Measurements from ENCODE around the gene NAT10. TPM values are rescaled to one million over a fixed set of nuclear protein-coding genes. Genes with fewer than 3 reads are reported as not detected.

Gene NAT10
- polyA plus RNA-seq, 1 experiment: 30.5 TPM

DNA sequence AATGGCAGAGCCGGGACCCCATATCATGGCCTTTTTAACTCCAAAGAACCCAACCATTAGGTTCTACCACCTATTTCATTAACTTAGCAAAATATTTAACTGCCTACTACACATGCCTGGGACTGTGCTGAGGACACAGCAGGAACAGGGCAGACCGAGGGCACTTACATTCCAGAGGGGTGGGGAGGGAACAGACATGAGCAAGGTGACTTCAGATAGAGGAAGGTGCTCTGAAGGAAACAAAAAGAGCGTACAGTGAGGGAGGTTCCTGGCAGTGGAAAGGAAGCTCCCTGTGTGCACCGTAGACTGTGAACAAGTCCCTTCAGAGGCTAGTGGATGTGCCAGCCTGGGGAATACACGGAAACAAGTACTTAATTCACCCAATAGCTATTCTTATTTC, 82.8 kb downstream of the NAT10 start:
- no peak overlapping the region for H3K27ac ChIP-seq (ENCODE audit: low read depth, low read length)
- no peaks in the 10 kb centered on the region for H3K9me3 ChIP-seq (ENCODE audit: control insufficient read depth, insufficient read depth, low read length)
- no peak for DNase-seq (ENCODE audit: low read depth, low spot score)
- CTCF ChIA-PET: interaction anchor here (0.6 to 4.5 kb wide), 2 partner anchors 14 to 180 kb away, joined by 3 to 18 read pairs; no protein-coding TSS in a partner anchor
- no peak overlapping the region for H3K4me3 ChIP-seq (ENCODE audit: low read depth, low read length)
- H3K27me3 ChIP-seq (ENCODE audit: control insufficient read depth, insufficient read depth, low read length): peaks cover 5% of the 10 kb centered on the region
- TF ChIP-seq, protein P1, sequence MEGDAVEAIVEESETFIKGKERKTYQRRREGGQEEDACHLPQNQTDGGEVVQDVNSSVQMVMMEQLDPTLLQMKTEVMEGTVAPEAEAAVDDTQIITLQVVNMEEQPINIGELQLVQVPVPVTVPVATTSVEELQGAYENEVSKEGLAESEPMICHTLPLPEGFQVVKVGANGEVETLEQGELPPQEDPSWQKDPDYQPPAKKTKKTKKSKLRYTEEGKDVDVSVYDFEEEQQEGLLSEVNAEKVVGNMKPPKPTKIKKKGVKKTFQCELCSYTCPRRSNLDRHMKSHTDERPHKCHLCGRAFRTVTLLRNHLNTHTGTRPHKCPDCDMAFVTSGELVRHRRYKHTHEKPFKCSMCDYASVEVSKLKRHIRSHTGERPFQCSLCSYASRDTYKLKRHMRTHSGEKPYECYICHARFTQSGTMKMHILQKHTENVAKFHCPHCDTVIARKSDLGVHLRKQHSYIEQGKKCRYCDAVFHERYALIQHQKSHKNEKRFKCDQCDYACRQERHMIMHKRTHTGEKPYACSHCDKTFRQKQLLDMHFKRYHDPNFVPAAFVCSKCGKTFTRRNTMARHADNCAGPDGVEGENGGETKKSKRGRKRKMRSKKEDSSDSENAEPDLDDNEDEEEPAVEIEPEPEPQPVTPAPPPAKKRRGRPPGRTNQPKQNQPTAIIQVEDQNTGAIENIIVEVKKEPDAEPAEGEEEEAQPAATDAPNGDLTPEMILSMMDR (IDR thresholded peaks at IDR 0.05; ENCODE audit: low read depth, low read length): no peak
- POLR2A ChIA-PET: no interaction called here

DNA sequence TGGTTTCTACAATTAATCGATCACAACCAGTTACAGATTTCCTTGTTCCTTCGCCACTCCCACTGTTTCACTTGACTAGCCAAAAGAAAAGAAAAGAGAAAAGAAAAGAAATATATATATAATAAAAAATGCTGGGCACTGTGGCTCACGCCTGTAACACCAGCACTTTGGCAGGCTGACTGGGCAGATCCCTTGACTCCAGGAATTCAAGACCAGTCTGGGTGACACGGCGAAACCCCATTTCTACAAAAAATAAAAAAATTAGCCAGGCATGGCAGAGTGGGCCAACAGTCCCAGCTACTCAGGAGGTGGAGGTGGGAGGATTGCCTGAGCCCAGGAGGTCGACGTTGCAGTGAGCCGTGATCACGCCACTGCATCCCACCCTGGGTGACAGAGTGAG, 83.8 kb downstream of the NAT10 start:
- Histone ChIP-seq H3K9me3 (ENCODE audit: control insufficient read depth, insufficient read depth, low read length) (no peaks in the 10 kb centered on the region), H3K27me3 (ENCODE audit: control insufficient read depth, insufficient read depth, low read length) (peaks cover 5% of the 10 kb centered on the region), H3K27ac (ENCODE audit: low read depth, low read length) (no peak overlapping the region), H3K4me3 (ENCODE audit: low read depth, low read length) (no peak overlapping the region)
- no peak for DNase-seq (ENCODE audit: low read depth, low spot score)
- TF ChIP-seq, protein P1 (IDR thresholded peaks at IDR 0.05; ENCODE audit: low read depth, low read length): no peak
- ChIA-PET POLR2A (no interaction called here), CTCF (interaction anchor here (4.5 kb wide), 1 partner anchor 15 kb away, joined by 18 read pairs; no protein-coding TSS in a partner anchor)

DNA sequence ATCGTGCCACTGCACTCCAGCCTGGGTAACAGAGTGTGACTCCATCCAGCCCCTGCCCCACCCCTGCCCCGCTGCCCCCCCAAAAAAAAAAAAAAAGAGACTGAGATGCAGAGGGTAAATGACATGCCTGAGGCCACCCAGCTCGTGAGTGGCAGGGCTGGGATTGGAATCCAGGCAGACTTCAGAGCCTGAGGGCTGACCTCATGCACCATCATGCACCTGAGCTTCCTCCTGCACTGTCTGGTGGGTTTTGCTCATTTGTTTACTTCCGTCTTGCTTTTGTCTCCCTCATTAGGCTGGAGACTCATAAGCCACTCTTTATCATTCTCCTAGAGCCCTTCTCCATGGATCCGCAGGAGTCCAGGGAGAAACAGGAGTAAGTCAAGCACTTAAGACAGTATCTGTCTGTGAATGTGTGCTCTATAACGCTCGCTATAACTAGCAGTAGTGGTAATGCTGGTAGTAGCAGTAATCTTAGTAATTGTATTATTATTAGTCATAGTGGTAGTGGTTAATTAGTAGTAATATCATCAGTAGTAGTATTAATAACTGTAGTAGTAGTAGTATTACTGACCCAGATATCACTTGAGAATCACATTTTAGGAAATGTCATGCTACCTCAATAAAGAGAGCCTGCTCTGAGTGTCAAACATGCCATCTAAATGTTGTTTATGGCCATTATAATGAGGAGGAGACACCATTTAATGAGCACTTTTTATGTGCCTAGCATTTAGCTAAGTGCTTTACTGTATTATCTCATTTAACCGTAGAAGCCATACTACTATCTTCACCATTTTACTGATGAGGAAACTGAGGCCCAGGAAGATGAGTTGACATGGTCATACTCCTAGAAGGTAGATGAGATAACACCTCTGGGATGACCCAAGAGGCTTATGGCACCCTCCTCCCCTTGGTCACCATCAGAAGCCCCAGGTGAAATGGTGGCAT, 85.0 kb downstream of the NAT10 start:
- H3K27ac ChIP-seq (ENCODE audit: low read depth, low read length): no peak overlapping the region
- H3K27me3 ChIP-seq (ENCODE audit: control insufficient read depth, insufficient read depth, low read length): peaks cover 5% of the 10 kb centered on the region
- DNase-seq (ENCODE audit: low read depth, low spot score): no peak
- POLR2A ChIA-PET: no interaction called here
- TF ChIP-seq, protein P1 (IDR thresholded peaks at IDR 0.05; ENCODE audit: low read depth, low read length): no peak
- H3K4me3 ChIP-seq (ENCODE audit: low read depth, low read length): no peak overlapping the region
- no peaks in the 10 kb centered on the region for H3K9me3 ChIP-seq (ENCODE audit: control insufficient read depth, insufficient read depth, low read length)
- CTCF ChIA-PET: interaction anchor here (1.1 kb wide), 1 partner anchor 166 kb away, joined by 3 read pairs; no protein-coding TSS in a partner anchor

DNA sequence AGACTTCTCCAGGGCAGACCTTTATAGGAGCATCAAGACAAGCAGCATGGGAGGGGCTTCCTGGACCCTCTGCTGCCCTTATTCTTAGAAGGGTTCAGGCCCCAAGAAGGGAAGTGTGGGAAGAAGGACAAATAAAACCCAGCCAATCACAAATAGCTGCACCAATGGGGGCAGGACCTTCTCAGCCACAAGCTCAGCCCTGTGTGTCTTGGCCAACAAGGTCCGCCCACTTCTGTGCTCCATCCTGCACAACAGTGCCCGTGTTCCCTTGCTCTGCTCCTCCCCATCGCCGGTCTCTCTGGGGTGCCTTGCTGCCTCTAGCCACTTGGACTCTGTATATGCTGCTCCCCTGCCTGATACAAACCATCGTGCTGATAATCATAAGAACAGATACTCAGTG, 86.1 kb downstream of the NAT10 start:
- Histone ChIP-seq H3K9me3 (ENCODE audit: control insufficient read depth, insufficient read depth, low read length) (no peaks in the 10 kb centered on the region), H3K27me3 (ENCODE audit: control insufficient read depth, insufficient read depth, low read length) (peaks cover 5% of the 10 kb centered on the region), H3K4me3 (ENCODE audit: low read depth, low read length) (no peak overlapping the region), H3K27ac (ENCODE audit: low read depth, low read length) (no peak overlapping the region)
- no peak for DNase-seq (ENCODE audit: low read depth, low spot score)
- ChIA-PET CTCF (interaction anchor here (1.3 kb wide), 1 partner anchor 17 kb away, joined by 3 read pairs; no protein-coding TSS in a partner anchor), POLR2A (no interaction called here)
- TF ChIP-seq, protein P1 (IDR thresholded peaks at IDR 0.05; ENCODE audit: low read depth, low read length): no peak
